ENCODE measurements around the gene KIAA0753.

The KIAA0753 gene

GRCh38 chr17:6543079-6544010, 97.2 kb downstream of the KIAA0753 start:
- no peak for TF ChIP-seq POLR2AphosphoS5 (IDR thresholded peaks at IDR 0.05; ENCODE audit: low read depth)
- no peak for TF ChIP-seq CTCF (IDR thresholded peaks at IDR 0.05; ENCODE audit: insufficient read depth, low read length)
- no peak for TF ChIP-seq SPI1 (IDR thresholded peaks at IDR 0.05; ENCODE audit: borderline replicate concordance, low read depth)
- no peak for TF ChIP-seq GABPA (IDR thresholded peaks at IDR 0.05; ENCODE audit: low read depth)
- TF ChIP-seq REST (IDR thresholded peaks at IDR 0.05; ENCODE audit: insufficient replicate concordance, low read depth) = no peak
- Histone ChIP-seq H3K27me3 (ENCODE audit: insufficient read depth, poor library complexity, severe bottlenecking) (no peaks in the 10 kb centered on the region), H3K4me3 (replicated peaks; ENCODE audit: insufficient read depth, low read length) (no peak overlapping the region), H3K27ac (replicated peaks) (no peak overlapping the region)
- DNase-seq (ENCODE audit: low read depth in 1 of 2, low spot score in 1 of 2) = no peak

- Histone ChIP-seq H3K4me3 (replicated peaks; ENCODE audit: insufficient read depth, low read length) (no peak overlapping the region), H3K27me3 (ENCODE audit: insufficient read depth, poor library complexity, severe bottlenecking) (no peaks in the 10 kb centered on the region), H3K27ac (replicated peaks) (no peak overlapping the region)
- no peak for TF ChIP-seq CTCF (IDR thresholded peaks at IDR 0.05; ENCODE audit: insufficient read depth, low read length)
- TF ChIP-seq POLR2AphosphoS5 (IDR thresholded peaks at IDR 0.05; ENCODE audit: low read depth) = no peak
- TF ChIP-seq SPI1 (IDR thresholded peaks at IDR 0.05; ENCODE audit: borderline replicate concordance, low read depth) = no peak
- TF ChIP-seq REST (IDR thresholded peaks at IDR 0.05; ENCODE audit: insufficient replicate concordance, low read depth) = no peak
- no peak for TF ChIP-seq GABPA (IDR thresholded peaks at IDR 0.05; ENCODE audit: low read depth)
- DNase-seq (ENCODE audit: low read depth in 1 of 2, low spot score in 1 of 2) = no peak
These were observed 97.9 kb downstream of the KIAA0753 start for GRCh38 chr17:6542577-6542976.

GRCh38 chr17:6541886-6542285, 98.6 kb downstream of the KIAA0753 start:
- TF ChIP-seq GABPA (IDR thresholded peaks at IDR 0.05; ENCODE audit: low read depth) = no peak
- DNase-seq (ENCODE audit: low read depth in 1 of 2, low spot score in 1 of 2) = no peak

GRCh38 chr17:6539871-6540270, 100.6 kb downstream of the KIAA0753 start:
- DNase-seq (ENCODE audit: low read depth in 1 of 2, low spot score in 1 of 2) = no peak
- Histone ChIP-seq H3K27me3 (ENCODE audit: insufficient read depth, poor library complexity, severe bottlenecking) (no peaks in the 10 kb centered on the region), H3K27ac (replicated peaks) (no peak overlapping the region), H3K4me3 (replicated peaks; ENCODE audit: insufficient read depth, low read length) (no peak overlapping the region)
- TF ChIP-seq REST (IDR thresholded peaks at IDR 0.05; ENCODE audit: insufficient replicate concordance, low read depth) (no peak), POLR2AphosphoS5 (IDR thresholded peaks at IDR 0.05; ENCODE audit: low read depth) (no peak), CTCF (IDR thresholded peaks at IDR 0.05; ENCODE audit: insufficient read depth, low read length) (no peak), GABPA (IDR thresholded peaks at IDR 0.05; ENCODE audit: low read depth) (no peak), SPI1 (IDR thresholded peaks at IDR 0.05; ENCODE audit: borderline replicate concordance, low read depth) (no peak)

More at GRCh38 chr17:6541886-6542285, 98.6 kb downstream of the KIAA0753 start:
- no peak overlapping the region for H3K4me3 ChIP-seq (replicated peaks; ENCODE audit: insufficient read depth, low read length)
- no peaks in the 10 kb centered on the region for H3K27me3 ChIP-seq (ENCODE audit: insufficient read depth, poor library complexity, severe bottlenecking)
- no peak overlapping the region for H3K27ac ChIP-seq (replicated peaks)

Measured in HL-60 (cell line).